ENCODE data around the gene CLEC16A. TPM values are rescaled to one million over a fixed set of nuclear protein-coding genes. Genes with fewer than 3 reads are reported as not detected.
"Not testable (repeated sequence)": the region's sequence is repeated elsewhere in the genome, so short reads cannot be mapped to it uniquely, and the experiment has no call there.

Gene CLEC16A
- total RNA-seq, 4 donors from 2014 or later: 19.9 to 38.3 (median 35.0) TPM

GRCh38 chr16:11101283-11101682, 156.9 kb downstream of the CLEC16A start:
- H3K27me3 ChIP-seq: no peaks in the 10 kb centered on the region
- no peak for TF ChIP-seq CTCF (IDR thresholded peaks at IDR 0.05)
- TF ChIP-seq POLR2A (IDR thresholded peaks at IDR 0.05): no peak
- no peak for TF ChIP-seq EP300 (IDR thresholded peaks at IDR 0.05)
- TF ChIP-seq POLR2AphosphoS5 (IDR thresholded peaks at IDR 0.05): no peak
- peaks cover 3 to 70% (median 27%) of the 10 kb centered on the region in 3 donors for H3K4me1 ChIP-seq
- no peak for ATAC-seq
- no peaks in the 10 kb centered on the region for H3K9me3 ChIP-seq
- WGBS, 2 donors (ENCODE audit: low coverage in 1 of 2): 84 to 100% methylated on average over 5 of the region's 6 CpGs
- peak overlapping the region in 3 of 4 donors; percentile 73 to 78 (median 76) for H3K27ac ChIP-seq
- H3K4me3 ChIP-seq: no peak overlapping the region
- H3K36me3 ChIP-seq: no peaks in the 10 kb centered on the region

- Histone ChIP-seq H3K36me3 (no peaks in the 10 kb centered on the region), H3K27ac (peak overlapping the region in 2 of 4 donors; percentile 2 to 73), H3K27me3 (no peaks in the 10 kb centered on the region), H3K9me3 (no peaks in the 10 kb centered on the region), H3K4me1 (peaks cover 3 to 74% (median 27%) of the 10 kb centered on the region in 3 donors), H3K4me3 (no peak overlapping the region)
- WGBS, 2 donors (ENCODE audit: low coverage in 1 of 2): 59 to 68% methylated on average over 8 to 9 of the region's 9 CpGs
- no peak for ATAC-seq
- TF ChIP-seq POLR2A (IDR thresholded peaks at IDR 0.05): no peak
- no peak for TF ChIP-seq POLR2AphosphoS5 (IDR thresholded peaks at IDR 0.05)
- TF ChIP-seq EP300 (IDR thresholded peaks at IDR 0.05): no peak
- no peak for TF ChIP-seq CTCF (IDR thresholded peaks at IDR 0.05)
Observed at GRCh38 chr16:11101695-11102522, 157.5 kb downstream of the CLEC16A start.

GRCh38 chr16:11102523-11102898, 158.1 kb downstream of the CLEC16A start:
- Histone ChIP-seq H3K4me1 (peaks cover 3 to 80% (median 27%) of the 10 kb centered on the region in 3 donors), H3K4me3 (no peak overlapping the region), H3K27ac (peak overlapping the region in 2 of 4 donors; percentile 2 to 45), H3K27me3 (no peaks in the 10 kb centered on the region), H3K9me3 (no peaks in the 10 kb centered on the region), H3K36me3 (no peaks in the 10 kb centered on the region)
- no peak for ATAC-seq
- TF ChIP-seq CTCF (IDR thresholded peaks at IDR 0.05) (no peak), POLR2A (IDR thresholded peaks at IDR 0.05) (no peak), POLR2AphosphoS5 (IDR thresholded peaks at IDR 0.05) (no peak)
- 62 to 65% methylated on average over 2 to 3 of the region's 3 CpGs for WGBS, 2 donors (ENCODE audit: low coverage in 1 of 2)

GRCh38 chr16:11103301-11103700, 158.9 kb downstream of the CLEC16A start:
- Histone ChIP-seq H3K27ac (peak overlapping the region in 2 of 4 donors; percentile 9 to 45), H3K4me1 (peaks cover 3 to 84% (median 27%) of the 10 kb centered on the region in 3 donors)
- not testable (repeated sequence) for H3K36me3 ChIP-seq, H3K27me3 ChIP-seq, H3K4me3 ChIP-seq, ATAC-seq, H3K9me3 ChIP-seq
- 93 to 95% methylated on average over 3 to 4 of the region's 5 CpGs for WGBS, 2 donors (ENCODE audit: low coverage in 1 of 2)

- no peaks in the 10 kb centered on the region for H3K36me3 ChIP-seq
- H3K27me3 ChIP-seq: no peaks in the 10 kb centered on the region
- TF ChIP-seq EP300 (IDR thresholded peaks at IDR 0.05): no peak
- TF ChIP-seq POLR2A (IDR thresholded peaks at IDR 0.05): no peak
- no peak for TF ChIP-seq POLR2AphosphoS5 (IDR thresholded peaks at IDR 0.05)
- TF ChIP-seq CTCF (IDR thresholded peaks at IDR 0.05): no peak
- ATAC-seq: no peak
- 13 to 51% methylated on average over 2 to 3 of the region's 4 CpGs for WGBS, 2 donors (ENCODE audit: low coverage in 1 of 2)
- no peak overlapping the region for H3K4me3 ChIP-seq
- no peaks in the 10 kb centered on the region for H3K9me3 ChIP-seq
- H3K27ac ChIP-seq: peak overlapping the region in 3 of 4 donors; percentile 40 to 65 (median 48)
- peaks cover 3 to 77% (median 26%) of the 10 kb centered on the region in 3 donors for H3K4me1 ChIP-seq
Observed at GRCh38 chr16:11104168-11105037, 160.0 kb downstream of the CLEC16A start.

All from gastroesophageal sphincter (tissue), 4 donors.